Cardiac fibroblast (primary cell): ENCODE measurements around the gene MORC1.
A peak's percentile ranks its signal among the peaks of the same experiment; 100 is the strongest.

Experiments used
- DNase-seq, 2 donors: peaks; one replicate each; pipeline versions ENCODE4 v3.0.0 to v3.0.0-alpha.2; 2010; ENCODE audit warnings: low read depth in 2 of 2
- H3K4me3 ChIP-seq, 2 donors: replicated peaks in 1 of 2; 1 replicate in 1 of 2; 2 replicates in 1 of 2; pipeline ENCODE4 v1.5.1; 2011; ENCODE audit warnings: low read depth in 2 of 2, low read length in 2 of 2, mild to moderate bottlenecking in 2 of 2, moderate library complexity in 1 of 2
- TF ChIP-seq, protein P1 (sequence below): IDR thresholded peaks from one replicate; pipeline ENCODE4 v1.5.1; 2011; ENCODE audit warnings: low read depth, mild to moderate bottlenecking, low read length, inconsistent platforms

MORC1 gene

DNA sequence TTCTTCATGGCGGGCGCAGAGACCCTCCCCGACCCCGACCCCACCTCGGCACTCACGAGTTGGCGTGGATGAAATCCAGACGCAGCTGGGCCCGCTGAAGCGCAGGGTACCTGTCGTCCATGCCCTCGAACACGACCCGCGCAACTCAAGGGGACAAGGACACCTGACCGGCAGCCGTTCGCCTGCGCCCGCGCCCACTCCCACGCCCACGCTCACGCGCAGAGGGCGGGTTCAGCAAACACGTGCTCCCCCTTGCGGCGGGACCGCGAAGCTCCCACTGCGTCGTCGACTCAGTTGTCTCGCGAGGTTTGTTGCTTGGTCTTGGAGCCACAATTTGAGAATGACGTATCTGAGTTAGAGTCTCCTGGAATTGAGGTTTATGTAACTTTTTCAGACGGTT lies at the start of gene MORC1:
Gene MORC1 (minus strand): TSS at position 196 of the 400 bp plus-strand sequence. CDS start 75 bp downstream, at position 121.
- H3K4me3 ChIP-seq, result no peak within 1 kb of the TSS
- DNase-seq, result no peak
- TF ChIP-seq, protein P1, sequence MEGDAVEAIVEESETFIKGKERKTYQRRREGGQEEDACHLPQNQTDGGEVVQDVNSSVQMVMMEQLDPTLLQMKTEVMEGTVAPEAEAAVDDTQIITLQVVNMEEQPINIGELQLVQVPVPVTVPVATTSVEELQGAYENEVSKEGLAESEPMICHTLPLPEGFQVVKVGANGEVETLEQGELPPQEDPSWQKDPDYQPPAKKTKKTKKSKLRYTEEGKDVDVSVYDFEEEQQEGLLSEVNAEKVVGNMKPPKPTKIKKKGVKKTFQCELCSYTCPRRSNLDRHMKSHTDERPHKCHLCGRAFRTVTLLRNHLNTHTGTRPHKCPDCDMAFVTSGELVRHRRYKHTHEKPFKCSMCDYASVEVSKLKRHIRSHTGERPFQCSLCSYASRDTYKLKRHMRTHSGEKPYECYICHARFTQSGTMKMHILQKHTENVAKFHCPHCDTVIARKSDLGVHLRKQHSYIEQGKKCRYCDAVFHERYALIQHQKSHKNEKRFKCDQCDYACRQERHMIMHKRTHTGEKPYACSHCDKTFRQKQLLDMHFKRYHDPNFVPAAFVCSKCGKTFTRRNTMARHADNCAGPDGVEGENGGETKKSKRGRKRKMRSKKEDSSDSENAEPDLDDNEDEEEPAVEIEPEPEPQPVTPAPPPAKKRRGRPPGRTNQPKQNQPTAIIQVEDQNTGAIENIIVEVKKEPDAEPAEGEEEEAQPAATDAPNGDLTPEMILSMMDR, result no peak

GRCh38 chr3:109165905-109166304 lies 48.0 kb upstream of the MORC1 start:
- DNase-seq, result no peak
- no peak overlapping the region for H3K4me3 ChIP-seq
- TF ChIP-seq, protein P1, result no peak

- TF ChIP-seq, protein P1, result no peak
- no peak for DNase-seq
- H3K4me3 ChIP-seq, result no peak overlapping the region
Observed at GRCh38 chr3:109161487-109162123, 43.7 kb upstream of the MORC1 start.

GRCh38 chr3:109155828-109156227 lies 37.9 kb upstream of the MORC1 start:
- DNase-seq, result no peak
- TF ChIP-seq, protein P1, result no peak
- H3K4me3 ChIP-seq, result no peak overlapping the region

DNA sequence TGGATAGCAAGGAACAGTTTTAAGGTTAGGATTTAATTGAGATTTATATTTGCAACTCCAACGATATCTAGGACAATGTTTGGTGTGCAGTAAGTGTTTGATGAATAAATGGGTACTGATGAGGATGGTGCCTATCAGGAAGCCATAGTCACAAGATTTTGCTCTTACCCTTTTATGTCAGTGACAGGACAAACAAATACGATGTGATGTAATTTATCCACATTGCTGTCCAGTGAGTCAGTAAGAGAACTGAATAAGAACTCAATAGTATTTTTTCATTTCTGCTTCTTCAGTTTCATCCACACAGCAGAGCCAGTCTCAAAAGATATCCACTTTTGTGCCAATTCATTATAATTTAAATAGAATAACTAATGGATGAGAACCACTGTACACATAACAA lies 37.0 kb upstream of the MORC1 start:
- H3K4me3 ChIP-seq, result no peak overlapping the region
- TF ChIP-seq, protein P1, result no peak
- DNase-seq, result peak in 1 of 2 donors; percentile 4

- H3K4me3 ChIP-seq, result no peak overlapping the region
Observed at GRCh38 chr3:109152320-109152719, 34.4 kb upstream of the MORC1 start.

More at GRCh38 chr3:109152320-109152719, 34.4 kb upstream of the MORC1 start:
- TF ChIP-seq, protein P1, result no peak
- no peak for DNase-seq
